Dermis blood vessel endothelial cell (primary cell): Measurements from ENCODE around the gene ACY1. TPM values are rescaled to one million over a fixed set of nuclear protein-coding genes. Genes with fewer than 3 reads are reported as not detected.

Experiments
- DNase-seq: peaks from one replicate; pipeline ENCODE4 v3.0.0; 2010
- total RNA-seq: library from RNA; depleted of rRNA; stranded (reverse); fragments of >200 nt; gene quantifications from 2 replicates; pipeline ENCODE4 v1.2.3, GENCODE V29; 2014

The ACY1 gene
- total RNA-seq, 1 donor from 2014 or later, result 22.6 TPM

DNA sequence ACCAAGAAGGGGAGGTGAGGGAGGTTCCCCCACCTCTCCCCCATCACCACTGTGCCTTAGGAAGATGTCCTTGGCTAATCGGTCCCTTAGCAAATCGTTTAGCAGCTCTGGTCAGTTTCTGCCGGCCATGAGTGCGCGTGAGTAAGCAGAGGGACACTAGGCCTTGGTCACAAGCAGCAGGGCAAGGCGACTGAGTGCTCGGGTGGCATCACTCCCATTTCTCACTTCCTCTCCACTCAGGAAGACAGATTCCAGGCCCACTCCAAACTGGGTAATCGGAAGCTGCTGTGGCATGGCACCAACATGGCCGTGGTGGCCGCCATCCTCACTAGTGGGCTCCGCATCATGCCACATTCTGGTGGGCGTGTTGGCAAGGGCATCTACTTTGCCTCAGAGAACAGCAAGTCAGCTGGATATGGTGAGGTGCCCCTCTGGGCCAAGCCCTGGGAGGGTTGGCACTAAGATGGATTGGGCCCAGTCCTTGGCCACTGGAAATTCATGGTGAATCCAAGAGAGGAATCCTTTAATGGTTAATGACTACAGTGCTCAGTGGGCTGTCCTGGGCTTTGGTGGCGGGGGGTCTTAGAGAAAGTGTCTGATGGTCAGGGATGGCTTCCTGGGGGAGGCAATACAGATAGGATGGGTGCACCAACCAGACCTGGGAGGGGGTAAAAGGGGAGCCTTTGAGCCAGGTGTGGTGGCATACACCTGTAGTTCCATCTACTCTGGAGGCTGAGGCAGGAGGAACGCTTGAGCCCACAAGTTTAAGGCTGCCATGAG lies 37.2 kb upstream of the ACY1 start:
- no peak for DNase-seq

- DNase-seq, result no peak
Observed at GRCh38 chr3:51946796-51947195, 36.5 kb upstream of the ACY1 start.

DNA sequence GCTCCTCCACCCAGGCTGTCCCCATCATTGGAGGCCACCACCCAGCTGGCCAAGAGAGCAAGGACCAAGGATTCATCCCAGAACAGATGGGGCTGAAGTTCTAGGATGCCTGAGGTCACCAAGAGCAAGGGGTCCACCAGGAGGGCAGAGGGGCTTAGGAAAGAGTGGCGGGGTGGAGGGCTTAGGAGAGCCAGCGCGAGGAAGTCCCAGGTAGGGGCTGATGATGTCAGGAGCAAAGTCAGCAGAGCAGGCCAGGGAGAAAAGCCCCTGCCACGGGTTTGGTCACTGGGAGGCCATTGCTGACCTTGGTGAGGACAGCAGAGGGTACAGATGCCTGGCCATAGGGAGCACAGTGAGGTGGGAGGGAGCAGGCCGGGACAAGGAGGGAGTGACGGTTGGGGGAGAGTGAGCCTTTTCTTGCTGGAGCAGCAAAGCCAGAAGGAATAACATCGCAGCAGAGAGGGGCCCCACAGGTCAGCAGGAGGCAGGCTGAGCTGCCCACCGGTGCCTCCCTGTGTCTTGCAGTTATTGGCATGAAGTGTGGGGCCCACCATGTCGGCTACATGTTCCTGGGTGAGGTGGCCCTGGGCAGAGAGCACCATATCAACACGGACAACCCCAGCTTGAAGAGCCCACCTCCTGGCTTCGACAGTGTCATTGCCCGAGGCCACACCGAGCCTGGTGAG lies 36.0 kb upstream of the ACY1 start:
- DNase-seq, result no peak

DNA sequence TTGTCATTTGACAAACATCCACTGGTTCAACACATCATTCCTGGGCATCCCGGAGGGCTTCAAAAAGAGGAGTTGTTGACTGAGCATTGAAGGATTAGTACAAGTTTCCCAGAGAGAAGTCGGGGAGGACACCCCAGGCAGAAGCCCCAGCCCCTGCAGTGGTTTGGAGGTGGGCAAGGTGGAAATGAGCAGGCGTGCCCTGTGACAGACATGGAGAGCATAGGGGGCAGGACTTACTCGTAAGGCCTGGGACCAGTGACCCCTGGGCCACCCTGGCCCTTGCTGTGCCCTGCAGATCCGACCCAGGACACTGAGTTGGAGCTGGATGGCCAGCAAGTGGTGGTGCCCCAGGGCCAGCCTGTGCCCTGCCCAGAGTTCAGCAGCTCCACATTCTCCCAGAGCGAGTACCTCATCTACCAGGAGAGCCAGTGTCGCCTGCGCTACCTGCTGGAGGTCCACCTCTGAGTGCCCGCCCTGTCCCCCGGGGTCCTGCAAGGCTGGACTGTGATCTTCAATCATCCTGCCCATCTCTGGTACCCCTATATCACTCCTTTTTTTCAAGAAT lies 35.2 kb upstream of the ACY1 start:
- DNase-seq, result no peak

DNA sequence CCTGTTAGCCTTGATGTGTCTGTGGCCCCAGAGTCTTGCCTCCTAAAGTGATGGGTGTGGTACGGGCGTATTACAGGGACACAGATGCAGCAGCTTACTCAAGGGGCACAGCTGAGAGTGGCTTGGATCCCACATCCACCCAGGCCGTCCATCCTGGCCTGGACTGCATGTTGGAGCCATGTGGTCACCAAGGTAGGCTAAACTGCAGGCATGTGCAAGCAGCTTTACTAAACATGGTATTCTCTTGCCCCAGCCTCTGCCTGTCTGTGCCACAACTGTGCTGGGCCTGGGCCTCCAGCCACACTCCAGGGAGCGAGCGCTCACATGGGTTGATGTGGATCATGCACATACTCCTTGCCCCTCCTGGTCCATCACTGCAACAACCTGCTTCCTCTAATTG lies 34.2 kb upstream of the ACY1 start:
- DNase-seq, result no peak

GRCh38 chr3:51950899-51951298 lies 32.4 kb upstream of the ACY1 start:
- no peak for DNase-seq

GRCh38 chr3:51953445-51953844 lies 29.9 kb upstream of the ACY1 start:
- no peak for DNase-seq

- no peak for DNase-seq
Observed at GRCh38 chr3:51954105-51954504, 29.2 kb upstream of the ACY1 start.

DNA sequence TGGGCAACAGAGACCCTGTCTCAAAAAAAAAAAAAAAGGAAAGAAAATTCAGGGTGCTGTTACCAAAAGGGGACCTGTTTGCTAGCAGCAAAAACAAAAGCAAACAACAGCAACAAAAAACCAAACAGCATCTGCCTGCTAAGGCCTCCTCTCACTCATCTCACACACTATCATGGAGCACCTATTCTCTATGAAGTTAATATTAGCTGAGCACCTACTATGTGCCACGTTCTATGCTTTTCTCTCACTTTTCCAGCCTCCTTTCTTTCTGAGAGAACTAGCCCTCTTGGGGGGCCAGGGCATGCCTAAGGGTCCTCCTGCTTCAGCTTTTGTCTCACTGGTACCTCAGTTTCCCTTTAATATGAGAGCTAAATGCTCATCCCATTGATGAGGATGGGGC lies 28.6 kb upstream of the ACY1 start:
- DNase-seq, result no peak

DNA sequence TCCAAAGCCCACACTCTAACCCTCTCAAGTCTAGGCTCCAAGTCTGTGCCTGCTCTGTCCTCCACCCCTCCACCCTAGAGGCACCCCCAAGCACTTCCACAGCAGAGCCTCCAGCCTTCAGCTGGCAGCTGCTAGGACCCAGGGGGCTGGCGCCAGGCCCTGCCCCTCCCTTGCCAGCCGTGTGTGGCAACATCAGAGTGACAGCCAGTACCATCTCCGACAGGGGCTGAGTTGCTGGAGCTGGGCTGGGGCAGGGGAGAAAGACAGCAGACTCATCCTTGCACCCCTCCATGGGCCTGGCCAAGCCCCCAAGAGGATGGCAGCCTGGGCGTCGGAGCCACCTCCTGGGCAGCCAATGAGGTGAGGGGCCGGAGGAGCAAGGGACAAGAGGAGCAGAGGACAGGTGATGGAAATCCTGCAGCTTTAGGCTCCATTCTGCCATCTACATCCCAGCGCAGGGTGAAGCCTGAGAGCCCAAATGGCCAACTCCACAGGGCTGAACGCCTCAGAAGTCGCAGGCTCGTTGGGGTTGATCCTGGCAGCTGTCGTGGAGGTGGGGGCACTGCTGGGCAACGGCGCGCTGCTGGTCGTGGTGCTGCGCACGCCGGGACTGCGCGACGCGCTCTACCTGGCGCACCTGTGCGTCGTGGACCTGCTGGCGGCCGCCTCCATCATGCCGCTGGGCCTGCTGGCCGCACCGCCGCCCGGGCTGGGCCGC lies 28.0 kb upstream of the ACY1 start, which contains the start of gene GPR62:
TSS of gene GPR62 (plus strand) at position 207 of the 718 bp plus-strand sequence. CDS start at position 479, 272 bp downstream.
- DNase-seq, result no peak

DNA sequence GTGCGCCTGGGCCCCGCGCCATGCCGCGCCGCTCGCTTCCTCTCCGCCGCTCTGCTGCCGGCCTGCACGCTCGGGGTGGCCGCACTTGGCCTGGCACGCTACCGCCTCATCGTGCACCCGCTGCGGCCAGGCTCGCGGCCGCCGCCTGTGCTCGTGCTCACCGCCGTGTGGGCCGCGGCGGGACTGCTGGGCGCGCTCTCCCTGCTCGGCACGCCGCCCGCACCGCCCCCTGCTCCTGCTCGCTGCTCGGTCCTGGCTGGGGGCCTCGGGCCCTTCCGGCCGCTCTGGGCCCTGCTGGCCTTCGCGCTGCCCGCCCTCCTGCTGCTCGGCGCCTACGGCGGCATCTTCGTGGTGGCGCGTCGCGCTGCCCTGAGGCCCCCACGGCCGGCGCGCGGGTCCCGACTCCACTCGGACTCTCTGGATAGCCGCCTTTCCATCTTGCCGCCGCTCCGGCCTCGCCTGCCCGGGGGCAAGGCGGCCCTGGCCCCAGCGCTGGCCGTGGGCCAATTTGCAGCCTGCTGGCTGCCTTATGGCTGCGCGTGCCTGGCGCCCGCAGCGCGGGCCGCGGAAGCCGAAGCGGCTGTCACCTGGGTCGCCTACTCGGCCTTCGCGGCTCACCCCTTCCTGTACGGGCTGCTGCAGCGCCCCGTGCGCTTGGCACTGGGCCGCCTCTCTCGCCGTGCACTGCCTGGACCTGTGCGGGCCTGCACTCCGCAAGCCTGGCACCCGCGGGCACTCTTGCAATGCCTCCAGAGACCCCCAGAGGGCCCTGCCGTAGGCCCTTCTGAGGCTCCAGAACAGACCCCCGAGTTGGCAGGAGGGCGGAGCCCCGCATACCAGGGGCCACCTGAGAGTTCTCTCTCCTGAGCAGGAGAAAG lies 27.2 kb upstream of the ACY1 start:
- DNase-seq, result peak; percentile 74

DNA sequence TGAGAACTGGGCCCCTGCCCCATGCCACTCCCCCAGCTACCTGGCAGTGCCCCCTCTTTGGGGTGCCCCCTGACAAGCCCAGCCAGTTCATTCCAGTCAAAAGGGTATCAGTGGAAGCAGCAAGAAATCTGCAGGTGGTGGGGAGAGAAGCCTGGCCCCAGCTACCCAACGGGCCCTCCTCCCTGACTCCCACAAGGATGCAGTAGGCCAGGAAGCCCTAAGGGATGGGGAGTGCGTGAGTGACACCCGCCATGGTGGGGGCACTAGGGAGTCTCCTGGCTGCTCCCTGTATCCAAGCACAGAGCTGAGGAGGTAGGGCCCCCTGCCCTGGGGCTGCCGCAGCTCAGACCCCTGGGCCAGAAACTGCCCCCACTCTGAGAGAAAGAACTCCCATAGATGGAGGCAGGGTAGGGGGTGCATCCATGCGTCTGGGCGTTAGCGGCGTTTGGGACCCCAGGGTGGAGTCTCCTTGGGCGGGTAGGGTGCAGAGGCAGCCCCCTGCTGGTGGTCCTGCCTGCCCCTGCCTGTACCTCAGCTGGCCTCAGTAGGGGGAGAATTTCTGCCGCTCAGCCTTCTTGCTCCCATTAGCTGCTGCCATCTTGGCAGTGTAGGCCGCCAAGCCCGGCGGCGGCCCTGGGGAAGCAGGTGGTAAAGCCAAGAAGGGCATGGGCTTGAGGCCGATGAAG lies 25.7 kb upstream of the ACY1 start:
- DNase-seq, result no peak

DNA sequence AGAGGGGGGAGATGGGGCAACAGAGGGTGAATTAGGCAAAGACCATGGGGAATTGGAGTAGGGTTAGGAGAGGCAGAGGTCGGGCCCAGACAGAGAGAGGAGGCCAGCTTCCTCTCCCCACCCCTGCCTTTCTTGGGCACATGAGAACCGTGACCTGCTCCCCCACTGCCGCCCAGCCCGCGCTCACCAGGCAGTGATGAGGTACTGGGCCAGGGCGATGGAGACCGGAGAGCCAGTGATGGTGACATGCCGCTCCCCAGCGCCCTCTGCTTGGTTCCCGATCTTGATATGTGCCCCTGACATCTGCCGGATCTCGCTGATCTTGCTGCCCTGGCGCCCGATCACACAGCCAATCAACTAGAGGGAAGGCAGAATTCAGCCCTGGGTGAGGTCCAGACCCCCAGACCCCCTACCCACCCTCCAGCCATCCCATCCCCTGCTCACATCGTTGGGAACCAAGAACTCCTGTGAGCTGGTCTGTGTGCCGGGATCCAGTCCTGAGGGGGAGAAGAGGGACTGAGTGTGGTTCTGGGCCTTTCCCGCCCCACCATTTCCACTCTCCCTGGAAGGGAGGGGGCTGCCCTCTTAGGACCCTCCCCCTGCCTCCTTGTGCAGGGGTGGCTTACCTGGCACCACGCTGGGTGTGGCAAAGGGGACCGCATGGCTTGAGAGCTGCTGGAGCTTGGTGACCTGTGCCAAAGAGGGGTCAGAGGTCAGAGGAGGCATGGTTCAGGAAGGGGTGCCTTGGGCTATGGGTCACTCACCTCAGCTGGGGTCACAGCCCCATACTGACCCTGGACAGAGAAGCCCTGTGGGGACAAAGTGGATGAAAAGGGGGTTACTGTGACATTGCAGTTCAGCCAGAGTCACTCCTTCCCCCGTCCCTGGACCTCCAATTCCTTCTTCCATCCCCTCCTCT lies 24.5 kb upstream of the ACY1 start:
- DNase-seq, result no peak

DNA sequence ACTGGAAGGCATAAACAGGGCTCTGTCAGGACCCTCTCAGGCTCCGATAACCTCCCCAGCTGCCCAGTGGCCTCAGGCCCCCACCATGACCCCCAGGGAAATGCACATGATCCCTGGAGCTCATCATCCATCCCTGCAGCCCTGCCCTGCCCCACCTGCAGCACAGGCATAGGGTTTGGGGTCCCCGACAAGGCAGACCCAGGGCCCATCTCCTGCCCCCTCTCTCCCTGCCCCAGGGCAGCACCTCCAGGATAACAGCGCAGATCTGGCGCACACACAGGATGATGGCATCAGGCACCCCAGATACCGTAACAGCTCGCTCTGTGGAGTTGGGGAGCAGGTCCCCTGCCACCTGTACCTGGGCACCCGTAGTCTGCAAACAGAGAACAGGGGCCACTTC lies 23.7 kb upstream of the ACY1 start:
- DNase-seq, result no peak

DNA sequence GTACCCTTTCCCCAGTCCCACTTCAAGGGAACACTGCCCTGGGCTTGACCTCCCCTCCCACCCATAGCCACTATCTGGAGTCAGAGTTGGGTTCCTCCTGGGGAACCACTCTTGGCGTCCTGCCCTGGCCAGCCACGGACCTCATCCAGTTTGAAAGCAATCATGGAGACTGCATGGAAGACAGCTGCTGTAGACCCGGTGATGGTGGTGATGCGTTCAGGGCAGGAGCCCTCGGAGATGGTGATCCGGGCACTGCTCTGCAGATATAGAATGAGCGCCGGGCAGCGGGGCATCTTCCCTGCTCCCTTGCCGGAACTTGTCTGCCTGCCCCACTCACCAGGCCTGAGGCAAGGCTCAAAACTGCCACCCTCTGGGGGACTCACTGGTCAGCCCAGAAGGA lies 22.9 kb upstream of the ACY1 start:
- no peak for DNase-seq

DNA sequence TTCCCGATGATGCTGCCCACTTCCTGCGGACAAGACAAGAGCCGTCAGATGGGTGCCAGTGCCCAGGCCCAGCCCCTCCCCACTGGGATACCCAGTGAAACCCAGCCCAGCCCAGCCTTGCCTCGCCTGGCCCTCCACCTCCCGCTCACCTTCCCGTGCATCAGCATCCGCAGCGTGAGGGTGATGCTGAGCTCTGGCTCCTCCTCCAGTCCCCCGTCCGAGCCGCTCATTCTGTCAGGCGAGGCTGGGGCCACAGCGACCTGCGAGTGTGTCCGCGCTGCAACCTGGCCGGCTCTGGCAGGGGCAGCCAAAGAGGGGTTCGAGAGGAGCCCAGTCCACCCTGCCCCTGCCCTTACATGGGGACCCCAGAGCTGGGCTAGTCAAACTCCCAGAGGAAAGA lies 22.3 kb upstream of the ACY1 start:
- no peak for DNase-seq

DNA sequence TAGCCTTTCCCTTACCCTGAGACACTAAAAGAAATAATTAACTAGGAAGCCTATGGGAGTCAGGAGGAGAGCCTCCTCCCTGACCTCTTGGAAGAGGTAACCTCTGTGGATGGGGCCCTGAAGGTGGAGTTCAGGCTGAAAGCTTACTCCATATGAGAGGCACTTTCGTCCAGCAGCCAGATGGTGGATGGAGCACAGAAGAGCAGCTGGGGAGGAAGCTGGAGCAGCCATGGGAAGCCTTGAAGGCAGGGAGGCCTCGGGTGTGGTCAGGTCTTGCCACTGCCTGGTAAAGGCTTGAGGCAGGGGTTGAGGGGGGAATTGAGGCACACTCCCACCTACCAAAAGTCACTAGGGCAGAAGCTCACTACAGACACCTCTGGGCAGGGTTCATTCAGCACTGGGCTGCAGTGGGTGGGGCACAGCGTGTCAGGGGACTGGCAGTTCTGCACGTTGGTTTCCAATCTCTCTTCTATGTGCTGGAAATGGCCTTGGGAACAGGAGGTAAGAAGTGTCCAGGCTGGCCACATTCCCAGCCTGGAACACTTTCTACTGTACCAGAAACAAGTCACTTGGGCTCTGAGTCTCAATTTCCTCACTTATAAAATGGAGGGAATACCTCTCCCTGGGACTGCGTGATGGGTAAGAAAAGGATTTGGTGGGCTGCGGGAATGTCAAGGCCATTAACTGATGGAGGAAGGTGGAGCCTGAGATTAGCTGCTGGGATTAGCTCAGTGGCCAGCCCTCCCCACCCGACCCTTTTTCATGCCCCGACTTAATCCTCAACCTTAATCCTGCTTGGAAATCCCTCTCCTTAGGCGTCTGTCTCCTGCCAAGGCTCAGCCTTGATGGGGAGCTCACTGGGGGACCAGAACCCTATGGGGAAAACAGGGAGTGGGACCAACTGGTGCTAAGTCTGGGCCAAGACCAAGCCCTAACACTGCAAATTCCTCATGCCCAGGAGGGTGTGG lies 21.4 kb upstream of the ACY1 start:
- DNase-seq, result no peak

DNA sequence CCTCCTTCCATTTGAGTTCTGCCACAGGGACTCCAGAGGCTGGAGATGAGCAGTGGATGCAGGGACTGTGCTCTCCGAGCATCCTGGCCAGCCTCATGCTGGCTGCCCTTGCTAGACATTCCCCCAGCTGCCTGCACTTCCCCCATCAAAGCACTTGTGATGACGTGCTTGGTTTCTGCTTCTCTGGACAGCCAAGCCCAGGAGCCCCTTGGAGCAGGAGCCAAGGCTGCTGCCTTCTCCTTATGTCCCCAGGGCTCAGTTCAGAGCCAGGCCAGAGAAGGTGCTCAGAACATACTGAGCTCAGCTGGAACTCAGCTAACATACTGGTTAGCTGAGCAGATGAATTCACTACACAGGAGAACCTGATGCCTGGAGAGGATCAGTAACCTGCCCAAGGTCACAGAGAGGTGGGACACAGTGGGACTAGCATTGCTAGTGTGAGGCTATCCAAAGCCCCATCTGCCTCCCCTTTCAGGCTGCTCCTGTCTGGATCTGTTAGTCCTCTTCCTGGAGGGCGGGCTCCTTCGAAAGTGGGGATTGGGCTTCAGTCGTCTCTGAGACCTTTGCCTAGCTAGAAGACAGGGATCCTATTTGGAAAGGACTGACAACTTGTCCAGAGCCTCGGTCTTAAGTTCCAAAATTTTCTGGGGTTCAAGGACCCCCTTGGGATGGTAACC lies 20.3 kb upstream of the ACY1 start:
- no peak for DNase-seq
